ENCODE results near the gene LCN15. TPM values are rescaled to one million over a fixed set of nuclear protein-coding genes. Genes with fewer than 3 reads are reported as not detected.

Gene LCN15
- total and polyA plus RNA-seq, 2 of the 4 experiments (the other 2 are of a cell fraction), result not detected

DNA sequence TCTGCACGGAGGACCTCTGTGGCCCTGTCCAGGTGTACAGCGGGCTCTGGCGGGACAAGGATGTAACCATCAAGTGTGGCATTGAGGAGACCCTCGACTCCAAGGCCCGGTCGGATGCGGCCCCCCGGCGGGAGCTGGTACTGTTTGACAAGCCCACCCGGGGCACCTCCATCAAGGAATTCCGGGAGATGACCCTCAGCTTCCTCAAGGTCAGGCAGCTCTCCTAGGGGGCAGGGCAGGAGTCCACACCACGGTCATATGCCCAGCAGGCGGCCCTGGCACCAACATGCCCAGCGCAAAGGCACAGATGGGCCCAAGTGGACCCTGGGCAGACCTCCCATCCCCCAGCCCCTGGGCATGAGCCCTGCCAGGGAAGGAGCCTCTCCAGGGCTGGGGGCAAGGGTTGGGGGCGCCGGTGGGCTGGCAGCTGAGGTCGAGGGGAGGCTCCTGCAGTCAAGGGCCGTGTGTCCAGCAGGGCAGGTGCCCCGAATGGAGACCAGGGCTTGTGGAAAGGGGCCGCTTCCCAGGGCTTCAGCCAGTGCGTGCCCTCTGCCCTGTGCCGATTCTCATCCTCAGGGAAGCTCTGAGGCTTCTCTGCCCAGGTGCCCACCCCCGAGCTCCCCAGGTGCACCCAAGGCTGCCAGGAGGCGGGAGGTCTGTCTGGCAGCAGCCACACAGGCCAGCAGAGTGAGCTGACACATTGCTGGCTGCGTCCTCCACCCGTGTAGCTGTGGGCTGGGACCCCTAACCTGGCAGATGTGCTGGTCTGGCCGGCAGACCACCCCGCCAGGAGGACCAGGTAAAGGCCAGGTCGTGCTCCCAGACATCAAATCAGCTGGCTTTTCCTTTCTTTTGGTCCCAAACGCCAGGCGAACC, 42.0 kb downstream of the LCN15 start:
- no peaks in the 10 kb centered on the region for H3K9me3 ChIP-seq (ENCODE audit: control insufficient read depth, insufficient read depth, low read length)
- BruUV-seq (replicated peaks), result no TSS peak
- no peak overlapping the region for H4K8ac ChIP-seq (ENCODE audit: low read depth in 2 of 2, low read length in 2 of 2)
- H3K4ac ChIP-seq (ENCODE audit: low read depth, low read length), result no peak overlapping the region
- H2BK5ac ChIP-seq (ENCODE audit: low read depth, low read length, poor library complexity, severe bottlenecking), result no peak overlapping the region
- no peak overlapping the region for H3K23ac ChIP-seq (ENCODE audit: low read depth, low read length)
- peaks cover 19% of the 10 kb centered on the region for H3K9me1 ChIP-seq (ENCODE audit: insufficient read depth, low read length)
- no peak overlapping the region for H3K14ac ChIP-seq (replicated peaks; ENCODE audit: low read depth, low read length)
- H3K4me1 ChIP-seq (ENCODE audit: control insufficient read depth, insufficient read depth, low read length), result peaks cover 21% of the 10 kb centered on the region
- H2AK9ac ChIP-seq (replicated peaks; ENCODE audit: low read depth, low read length, poor library complexity), result peak overlapping the region; percentile 42
- H3K4me3 ChIP-seq (ENCODE audit: insufficient read depth, low read depth, low read length), result no peak overlapping the region
- intact Hi-C loops (cut with micrococcal nuclease) (no loop called here), dilution Hi-C loops (cut with HindIII; ENCODE audit: low sequenced_read_pairs, unreplicated experiment) (no loop called here), in situ Hi-C loops (cut with MboI; ENCODE audit: low sequenced_read_pairs) (no loop called here)
- TF ChIP-seq SMC3 (IDR thresholded peaks at IDR 0.05; ENCODE audit: low read depth, low read length) (no peak), RAD21 (IDR thresholded peaks at IDR 0.05; ENCODE audit: low read length) (no peak), BHLHE40 (IDR thresholded peaks at IDR 0.05; ENCODE audit: low read depth, low read length) (no peak), NFE2L2 (IDR thresholded peaks at IDR 0.05; ENCODE audit: low read depth, low read length) (no peak), MAZ (IDR thresholded peaks at IDR 0.05; ENCODE audit: borderline replicate concordance, low read depth, low read length) (no peak), MAFK (IDR thresholded peaks at IDR 0.05; ENCODE audit: low read depth, low read length) (no peak), RFX5 (IDR thresholded peaks at IDR 0.05; ENCODE audit: low read depth, low read length) (no peak), MXI1 (IDR thresholded peaks at IDR 0.05; ENCODE audit: borderline replicate concordance, low read depth, low read length) (no peak), POLR2A (IDR thresholded peaks at IDR 0.05; ENCODE audit: low read depth, low read length) (no peak), CHD1 (IDR thresholded peaks at IDR 0.05; ENCODE audit: low read depth, low read length) (no peak), RCOR1 (IDR thresholded peaks at IDR 0.05; ENCODE audit: insufficient replicate concordance, low read length) (no peak), FOS (IDR thresholded peaks at IDR 0.05; ENCODE audit: low read depth, low read length) (no peak)
- TF ChIP-seq, protein P1, sequence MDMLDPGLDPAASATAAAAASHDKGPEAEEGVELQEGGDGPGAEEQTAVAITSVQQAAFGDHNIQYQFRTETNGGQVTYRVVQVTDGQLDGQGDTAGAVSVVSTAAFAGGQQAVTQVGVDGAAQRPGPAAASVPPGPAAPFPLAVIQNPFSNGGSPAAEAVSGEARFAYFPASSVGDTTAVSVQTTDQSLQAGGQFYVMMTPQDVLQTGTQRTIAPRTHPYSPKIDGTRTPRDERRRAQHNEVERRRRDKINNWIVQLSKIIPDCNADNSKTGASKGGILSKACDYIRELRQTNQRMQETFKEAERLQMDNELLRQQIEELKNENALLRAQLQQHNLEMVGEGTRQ (IDR thresholded peaks at IDR 0.05; ENCODE audit: low read depth, low read length), result no peak
- TF ChIP-seq, protein P2, sequence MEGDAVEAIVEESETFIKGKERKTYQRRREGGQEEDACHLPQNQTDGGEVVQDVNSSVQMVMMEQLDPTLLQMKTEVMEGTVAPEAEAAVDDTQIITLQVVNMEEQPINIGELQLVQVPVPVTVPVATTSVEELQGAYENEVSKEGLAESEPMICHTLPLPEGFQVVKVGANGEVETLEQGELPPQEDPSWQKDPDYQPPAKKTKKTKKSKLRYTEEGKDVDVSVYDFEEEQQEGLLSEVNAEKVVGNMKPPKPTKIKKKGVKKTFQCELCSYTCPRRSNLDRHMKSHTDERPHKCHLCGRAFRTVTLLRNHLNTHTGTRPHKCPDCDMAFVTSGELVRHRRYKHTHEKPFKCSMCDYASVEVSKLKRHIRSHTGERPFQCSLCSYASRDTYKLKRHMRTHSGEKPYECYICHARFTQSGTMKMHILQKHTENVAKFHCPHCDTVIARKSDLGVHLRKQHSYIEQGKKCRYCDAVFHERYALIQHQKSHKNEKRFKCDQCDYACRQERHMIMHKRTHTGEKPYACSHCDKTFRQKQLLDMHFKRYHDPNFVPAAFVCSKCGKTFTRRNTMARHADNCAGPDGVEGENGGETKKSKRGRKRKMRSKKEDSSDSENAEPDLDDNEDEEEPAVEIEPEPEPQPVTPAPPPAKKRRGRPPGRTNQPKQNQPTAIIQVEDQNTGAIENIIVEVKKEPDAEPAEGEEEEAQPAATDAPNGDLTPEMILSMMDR (conservative IDR thresholded peaks at IDR 0.05; ENCODE audit: low read depth, low read length), result no peak
- ChIA-PET CTCF (no interaction called here), POLR2A (ENCODE audit: unreplicated experiment) (no interaction called here)
- 90% methylated on average over 11 of the region's 31 CpGs; no CpG with 5 or more reads in 1 of the 2 experiments for WGBS, 2 experiments (ENCODE audit: extremely low coverage in 2 of 2, insufficient read length in 1 of 2)
- H2AK5ac ChIP-seq (ENCODE audit: low read depth, low read length), result no peak overlapping the region
- H4K20me1 ChIP-seq (ENCODE audit: insufficient read depth, low read length), result peaks cover 75% of the 10 kb centered on the region
- H2BK15ac ChIP-seq (ENCODE audit: low read depth, low read length), result no peak overlapping the region
- H4K91ac ChIP-seq (ENCODE audit: insufficient read depth, low read depth, low read length), result no peak overlapping the region
- H2BK20ac ChIP-seq (ENCODE audit: low read depth, low read length), result no peak overlapping the region
- no peak overlapping the region for H3K9ac ChIP-seq (ENCODE audit: low read depth, low read length)
- no peak overlapping the region for H3K4me2 ChIP-seq (ENCODE audit: low read depth, low read length)
- peaks cover 51% of the 10 kb centered on the region for H3K36me3 ChIP-seq (ENCODE audit: control insufficient read depth, insufficient read depth, low read length)
- DNase-seq (no peak), ATAC-seq (ENCODE audit: low read depth) (no peak)
- no peaks in the 10 kb centered on the region for H3K27me3 ChIP-seq (ENCODE audit: control insufficient read depth, insufficient read depth, low read length)
- no peak overlapping the region for H3K56ac ChIP-seq (ENCODE audit: extremely low read depth, insufficient read depth, low read length)
- no peak overlapping the region for H2BK120ac ChIP-seq (ENCODE audit: low read depth, low read length)
- no peak overlapping the region for H3K27ac ChIP-seq (ENCODE audit: insufficient read depth, low read length)
- no peak overlapping the region for H2AFZ ChIP-seq (replicated peaks; ENCODE audit: low read length, poor library complexity)
- H3K79me1 ChIP-seq (ENCODE audit: low read depth in 1 of 2, low read length in 2 of 2), result peaks cover 11 to 45% of the 10 kb centered on the region in 2 experiments
- H4K5ac ChIP-seq (ENCODE audit: low read depth, low read length), result no peak overlapping the region
- H3K18ac ChIP-seq (ENCODE audit: low read depth, low read length), result no peak overlapping the region

Data from IMR-90 (cell line).